Kidney epithelial cell (primary cell): ENCODE data around the gene WASF1. TPM values are rescaled to one million over a fixed set of nuclear protein-coding genes. Genes with fewer than 3 reads are reported as not detected.

Experiments
- DNase-seq: peaks from one replicate; pipeline ENCODE4 v3.0.0-alpha.2; 2010; ENCODE audit warnings: low read depth
- H3K27me3 ChIP-seq: 2 replicates; pipeline ENCODE4 v1.6.0; 2011; ENCODE audit warnings: low read length; ENCODE audit not compliant: control insufficient read depth, insufficient read depth
- H3K36me3 ChIP-seq: 2 replicates; pipeline ENCODE4 v1.5.1; 2011; ENCODE audit warnings: low read length; ENCODE audit not compliant: control insufficient read depth, insufficient read depth
- H3K4me3 ChIP-seq: 2 replicates; pipeline ENCODE4 v1.5.1; 2011; ENCODE audit warnings: low read depth, mild to moderate bottlenecking, control low read depth, low read length
- total RNA-seq: library from RNA; depleted of rRNA; stranded (reverse); fragments of >200 nt; gene quantifications from 2 replicates; pipeline ENCODE4 v1.2.3, GENCODE V29; 2015
- TF ChIP-seq, protein P1 (sequence below): IDR thresholded peaks from 2 replicates; pipeline ENCODE4 v1.5.1; 2011; ENCODE audit warnings: mild to moderate bottlenecking, moderate library complexity, low read length, control low read depth, inconsistent platforms; ENCODE audit not compliant: insufficient read depth, poor library complexity, severe bottlenecking

The WASF1 gene
- total RNA-seq, 1 donor from 2014 or later = 11.2 TPM

DNA sequence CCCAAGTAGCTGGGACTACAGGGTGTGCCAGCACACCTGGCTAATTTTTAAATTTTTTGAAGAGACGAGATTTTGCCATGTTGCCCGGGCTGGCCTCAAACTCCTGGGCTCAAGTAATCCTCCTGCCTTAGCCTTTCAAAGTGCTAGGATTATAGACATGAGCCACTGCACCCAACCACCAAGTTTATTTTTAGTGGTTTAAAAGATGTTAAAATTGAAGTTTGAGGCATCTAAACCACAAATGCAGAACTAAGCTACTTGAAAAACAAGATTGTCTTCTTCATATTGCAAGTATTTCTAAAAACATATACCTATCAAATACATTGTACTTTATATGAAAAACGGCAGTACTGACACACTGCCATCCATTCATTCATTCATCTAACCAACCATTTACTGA lies 31.6 kb downstream of the WASF1 start:
- DNase-seq = no peak
- TF ChIP-seq, protein P1, sequence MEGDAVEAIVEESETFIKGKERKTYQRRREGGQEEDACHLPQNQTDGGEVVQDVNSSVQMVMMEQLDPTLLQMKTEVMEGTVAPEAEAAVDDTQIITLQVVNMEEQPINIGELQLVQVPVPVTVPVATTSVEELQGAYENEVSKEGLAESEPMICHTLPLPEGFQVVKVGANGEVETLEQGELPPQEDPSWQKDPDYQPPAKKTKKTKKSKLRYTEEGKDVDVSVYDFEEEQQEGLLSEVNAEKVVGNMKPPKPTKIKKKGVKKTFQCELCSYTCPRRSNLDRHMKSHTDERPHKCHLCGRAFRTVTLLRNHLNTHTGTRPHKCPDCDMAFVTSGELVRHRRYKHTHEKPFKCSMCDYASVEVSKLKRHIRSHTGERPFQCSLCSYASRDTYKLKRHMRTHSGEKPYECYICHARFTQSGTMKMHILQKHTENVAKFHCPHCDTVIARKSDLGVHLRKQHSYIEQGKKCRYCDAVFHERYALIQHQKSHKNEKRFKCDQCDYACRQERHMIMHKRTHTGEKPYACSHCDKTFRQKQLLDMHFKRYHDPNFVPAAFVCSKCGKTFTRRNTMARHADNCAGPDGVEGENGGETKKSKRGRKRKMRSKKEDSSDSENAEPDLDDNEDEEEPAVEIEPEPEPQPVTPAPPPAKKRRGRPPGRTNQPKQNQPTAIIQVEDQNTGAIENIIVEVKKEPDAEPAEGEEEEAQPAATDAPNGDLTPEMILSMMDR = no peak
- H3K27me3 ChIP-seq = no peaks in the 10 kb centered on the region

DNA sequence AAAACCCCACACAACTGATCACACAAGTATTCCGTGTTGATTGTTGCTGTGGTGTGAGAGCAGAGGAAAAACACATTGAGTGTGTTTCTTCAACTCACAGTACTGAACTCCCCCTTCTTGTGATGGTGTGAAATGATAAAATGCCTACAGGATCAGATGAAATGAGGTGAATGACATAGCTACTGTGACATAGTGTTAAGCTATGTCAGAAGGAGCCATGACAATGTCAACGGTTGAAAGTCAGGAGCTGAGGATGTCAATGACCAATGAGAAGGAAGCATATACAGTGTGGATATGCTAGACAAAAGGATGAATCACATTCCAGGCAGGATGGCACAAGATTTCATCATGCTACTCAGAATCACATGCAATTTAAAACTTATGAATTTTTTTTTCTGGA lies 38.8 kb downstream of the WASF1 start:
- no peak overlapping the region for H3K4me3 ChIP-seq
- H3K36me3 ChIP-seq = no peaks in the 10 kb centered on the region
- H3K27me3 ChIP-seq = no peaks in the 10 kb centered on the region
- DNase-seq = peak; percentile 10
- TF ChIP-seq, protein P1 = no peak

More for the DNA sequence above, 31.6 kb downstream of the WASF1 start:
- Histone ChIP-seq H3K36me3 (no peaks in the 10 kb centered on the region), H3K4me3 (no peak overlapping the region)

GRCh38 chr6:110139052-110139451 lies 40.4 kb downstream of the WASF1 start:
- H3K4me3 ChIP-seq = no peak overlapping the region
- no peaks in the 10 kb centered on the region for H3K36me3 ChIP-seq
- H3K27me3 ChIP-seq = no peaks in the 10 kb centered on the region
- no peak for DNase-seq
- TF ChIP-seq, protein P1 = no peak

DNA sequence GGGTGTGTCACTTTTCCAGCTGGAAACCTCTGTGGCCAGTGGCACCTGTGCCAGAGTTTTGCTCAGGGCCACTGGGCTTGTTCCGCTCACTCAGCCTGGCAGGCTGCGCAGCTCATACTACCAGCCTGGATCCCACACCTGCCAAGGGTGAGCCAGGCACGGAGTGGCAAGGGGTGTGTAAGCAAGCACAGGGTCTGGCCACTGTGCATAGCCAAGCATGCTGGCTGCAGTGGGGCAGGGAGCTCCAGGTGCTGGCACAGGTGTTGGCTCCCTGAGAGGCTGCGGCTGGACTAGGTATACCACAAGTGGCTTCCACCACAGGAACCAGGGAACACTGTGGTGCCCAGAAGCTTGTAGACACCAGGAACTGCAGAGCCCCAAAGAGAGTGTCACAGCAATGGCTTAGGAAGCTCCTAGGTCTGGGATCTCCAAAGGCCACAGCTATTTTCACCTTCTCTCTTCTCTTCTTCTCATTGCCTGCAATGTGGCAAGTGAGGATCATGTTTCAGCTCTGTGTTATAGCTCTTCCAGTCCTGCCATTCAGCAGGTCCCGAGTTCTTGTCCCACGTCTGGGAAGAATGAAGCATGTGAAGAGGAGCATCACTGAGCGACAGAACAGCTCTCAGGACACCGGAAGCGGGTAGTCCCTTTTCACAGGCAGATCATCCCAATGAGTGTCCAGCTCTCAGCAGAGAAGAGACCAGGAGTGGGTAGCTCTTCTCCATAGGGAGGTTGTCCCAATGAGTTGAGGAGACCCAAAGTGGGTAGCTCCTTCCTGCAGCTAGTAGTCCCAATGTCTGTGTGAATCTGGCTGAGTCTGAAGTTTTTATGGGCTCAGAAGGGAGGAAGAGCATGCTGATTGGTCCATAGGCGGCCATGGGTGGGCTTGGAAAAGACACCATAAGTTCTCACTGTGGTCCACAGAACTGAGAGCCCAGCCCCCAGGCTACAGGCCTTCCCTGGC lies 41.3 kb downstream of the WASF1 start:
- H3K4me3 ChIP-seq = no peak overlapping the region
- TF ChIP-seq, protein P1 = no peak

DNA sequence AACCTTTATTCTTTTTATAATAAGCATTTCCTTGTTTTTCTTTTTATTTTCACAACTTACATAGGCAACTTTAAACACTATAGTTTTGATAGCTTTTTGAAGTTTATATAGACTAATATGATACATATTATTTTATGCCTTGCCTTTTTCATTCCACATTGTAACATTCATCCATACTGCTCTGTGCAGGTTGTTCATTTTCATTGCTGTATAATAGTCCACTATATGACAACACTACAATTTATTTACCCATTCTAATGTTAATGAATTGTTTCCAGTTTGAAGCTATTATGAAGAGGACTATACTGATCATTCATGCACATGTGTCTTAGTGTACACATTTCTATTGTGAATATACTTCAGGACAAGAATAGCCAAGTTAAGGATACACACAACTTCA lies 49.1 kb downstream of the WASF1 start:
- TF ChIP-seq, protein P1 = no peak
- no peaks in the 10 kb centered on the region for H3K27me3 ChIP-seq
- H3K4me3 ChIP-seq = no peak overlapping the region
- no peak for DNase-seq
- no peaks in the 10 kb centered on the region for H3K36me3 ChIP-seq

More for the DNA sequence above, 41.3 kb downstream of the WASF1 start:
- H3K36me3 ChIP-seq = no peaks in the 10 kb centered on the region
- H3K27me3 ChIP-seq = no peaks in the 10 kb centered on the region
- DNase-seq = no peak

DNA sequence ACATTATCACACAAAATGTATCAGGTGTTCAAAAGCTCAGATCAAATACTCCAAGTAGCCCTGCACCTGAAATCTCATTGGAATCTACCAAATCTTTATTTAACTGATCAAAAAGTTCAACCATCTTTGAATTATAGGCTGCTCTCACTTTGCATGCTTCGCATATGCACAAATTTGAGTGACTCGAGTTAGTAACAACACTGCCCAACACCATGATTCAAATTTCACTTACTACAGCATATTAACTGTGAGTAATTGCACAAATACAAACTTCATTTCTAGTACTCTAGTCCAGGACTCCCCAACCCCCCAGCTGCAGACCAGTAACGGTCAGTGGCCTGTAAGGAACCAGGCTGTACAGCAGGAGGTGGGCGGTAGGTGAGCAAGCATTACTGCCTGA lies 51.1 kb downstream of the WASF1 start:
- DNase-seq = no peak
- no peak overlapping the region for H3K4me3 ChIP-seq
- no peaks in the 10 kb centered on the region for H3K36me3 ChIP-seq
- no peaks in the 10 kb centered on the region for H3K27me3 ChIP-seq
- TF ChIP-seq, protein P1 = no peak
